DND-41 (cell line): Measurements from ENCODE around the gene KIAA1755.

Experiments used
- EZH2 ChIP-seq: IDR thresholded peaks from 3 replicates; pipeline ENCODE4 v1.6.1; 2012; ENCODE audit warnings: borderline replicate concordance, low read depth, mild to moderate bottlenecking, moderate library complexity, low read length, inconsistent platforms; ENCODE audit not compliant: severe bottlenecking
- TF ChIP-seq, protein P1 (sequence below): IDR thresholded peaks from 2 replicates; pipeline ENCODE4 v1.5.1; 2012; ENCODE audit warnings: borderline replicate concordance, low read length, moderate library complexity, mild to moderate bottlenecking; ENCODE audit not compliant: poor library complexity, severe bottlenecking; ENCODE audit errors: extremely low read depth

DNA sequence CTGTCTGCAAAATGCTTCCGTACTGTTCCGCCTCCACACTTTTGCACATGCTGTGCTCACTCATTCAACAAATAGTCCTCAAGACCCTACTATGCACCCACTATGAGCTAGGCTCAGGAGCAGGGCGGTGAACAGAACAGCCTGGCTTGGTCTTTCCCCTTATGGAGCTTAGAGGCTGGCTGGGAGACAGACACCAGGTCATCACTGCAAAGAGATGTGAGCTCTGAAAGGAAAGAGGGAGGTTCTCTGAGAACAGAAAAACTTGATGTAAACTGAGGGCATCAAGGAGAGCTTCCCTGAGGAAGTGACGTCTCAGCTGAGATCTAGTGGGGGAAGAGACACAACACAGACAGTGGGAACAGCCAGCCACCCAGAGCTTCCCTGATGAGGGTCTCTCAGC lies 64.5 kb downstream of the KIAA1755 start:
- TF ChIP-seq, protein P1, sequence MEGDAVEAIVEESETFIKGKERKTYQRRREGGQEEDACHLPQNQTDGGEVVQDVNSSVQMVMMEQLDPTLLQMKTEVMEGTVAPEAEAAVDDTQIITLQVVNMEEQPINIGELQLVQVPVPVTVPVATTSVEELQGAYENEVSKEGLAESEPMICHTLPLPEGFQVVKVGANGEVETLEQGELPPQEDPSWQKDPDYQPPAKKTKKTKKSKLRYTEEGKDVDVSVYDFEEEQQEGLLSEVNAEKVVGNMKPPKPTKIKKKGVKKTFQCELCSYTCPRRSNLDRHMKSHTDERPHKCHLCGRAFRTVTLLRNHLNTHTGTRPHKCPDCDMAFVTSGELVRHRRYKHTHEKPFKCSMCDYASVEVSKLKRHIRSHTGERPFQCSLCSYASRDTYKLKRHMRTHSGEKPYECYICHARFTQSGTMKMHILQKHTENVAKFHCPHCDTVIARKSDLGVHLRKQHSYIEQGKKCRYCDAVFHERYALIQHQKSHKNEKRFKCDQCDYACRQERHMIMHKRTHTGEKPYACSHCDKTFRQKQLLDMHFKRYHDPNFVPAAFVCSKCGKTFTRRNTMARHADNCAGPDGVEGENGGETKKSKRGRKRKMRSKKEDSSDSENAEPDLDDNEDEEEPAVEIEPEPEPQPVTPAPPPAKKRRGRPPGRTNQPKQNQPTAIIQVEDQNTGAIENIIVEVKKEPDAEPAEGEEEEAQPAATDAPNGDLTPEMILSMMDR: no peak
- TF ChIP-seq EZH2: no peak
